Natural killer cell (primary cell): ENCODE data around the gene APLF. TPM values are rescaled to one million over a fixed set of nuclear protein-coding genes. Genes with fewer than 3 reads are reported as not detected.

Experiments
- ATAC-seq, 3 donors: fragments of 150-1000 bp in 2 of 3; fragments of 200-7000 bp in 1 of 3; cut with Tn5 transposase; 1 replicate in 1 of 3; 2 replicates in 2 of 3; pipeline ENCODE4 v1.10.0; 2021; ENCODE audit warnings: mild to moderate bottlenecking in 2 of 3, moderate library complexity in 2 of 3
- DNase-seq, 2 donors: peaks; one replicate each; pipeline versions ENCODE4 v3.0.0 to v3.0.0-alpha.2; 2013 to 2021; ENCODE audit warnings: mixed read lengths in 1 of 2
- H3K27ac ChIP-seq: one replicate; pipeline ENCODE4 v1.5.1; 2013; ENCODE audit warnings: mild to moderate bottlenecking, low read length
- H3K27me3 ChIP-seq: one replicate; pipeline ENCODE4 v1.6.1; 2013; ENCODE audit warnings: low read length; ENCODE audit not compliant: control insufficient read depth, insufficient read depth
- H3K36me3 ChIP-seq: one replicate; pipeline ENCODE4 v1.6.1; 2013; ENCODE audit warnings: low read length; ENCODE audit not compliant: control insufficient read depth, insufficient read depth
- H3K4me1 ChIP-seq: one replicate; pipeline ENCODE4 v1.6.1; 2013; ENCODE audit warnings: low read length; ENCODE audit not compliant: control insufficient read depth, insufficient read depth
- H3K4me3 ChIP-seq: one replicate; pipeline ENCODE4 v1.5.1; 2013; ENCODE audit warnings: low read length
- H3K9me3 ChIP-seq: one replicate; pipeline ENCODE4 v1.6.1; 2013; ENCODE audit warnings: low read length; ENCODE audit not compliant: control insufficient read depth, insufficient read depth
- H3K27ac Mint-ChIP-seq, 2 donors: one replicate each; pipeline ENCODE4 v1.8.0; 2022; ENCODE audit warnings: mild to moderate bottlenecking in 2 of 2, mixed read lengths in 2 of 2, moderate library complexity in 1 of 2
- H3K27me3 Mint-ChIP-seq, 2 donors: one replicate each; pipeline ENCODE4 v1.8.0; 2022; ENCODE audit warnings: low read depth in 2 of 2, mixed read lengths in 2 of 2
- H3K36me3 Mint-ChIP-seq: one replicate; pipeline ENCODE4 v1.8.0; 2022; ENCODE audit warnings: mixed read lengths
- H3K4me1 Mint-ChIP-seq, 2 donors: one replicate each; pipeline ENCODE4 v1.8.0; 2022; ENCODE audit warnings: mixed read lengths in 2 of 2
- H3K4me3 Mint-ChIP-seq: one replicate; pipeline ENCODE4 v1.8.0; 2022; ENCODE audit warnings: mild to moderate bottlenecking, moderate library complexity, mixed read lengths
- H3K9me3 Mint-ChIP-seq, 2 donors: one replicate each; pipeline ENCODE4 v1.8.0; 2022; ENCODE audit warnings: mixed read lengths in 2 of 2
- WGBS: methylation state at CpG from one replicate; pipeline ENCODE4 v1.1.7; 2013; ENCODE audit warnings: missing lambda C conversion rate; ENCODE audit not compliant: insufficient coverage; 5-methylcytosine and 5-hydroxymethylcytosine counted together
- intact Hi-C: fragments of 100-400 bp; cut with micrococcal nuclease; formaldehyde crosslinking; loops from one replicate; pipeline ENCODE4 v1.14.2; 2022
- total RNA-seq, 4 donors: library from RNA; stranded (reverse); fragments of 120-200 nt in 1 of 4; gene quantifications; one replicate each; pipeline versions ENCODE4 v1.2.3 to v1.2.4, GENCODE V29; 2013 to 2022
- TF ChIP-seq, protein P1 (sequence below): fragments of 200-600 bp; IDR thresholded peaks from one replicate; pipeline ENCODE4 v1.8.0; 2022; ENCODE audit warnings: antibody characterized with exemption

The APLF gene
- total RNA-seq, 3 donors from 2014 or later (not counting 1 experiment from before 2014, with no cell fraction given), result 2.2 to 4.3 (median 3.8) TPM

DNA sequence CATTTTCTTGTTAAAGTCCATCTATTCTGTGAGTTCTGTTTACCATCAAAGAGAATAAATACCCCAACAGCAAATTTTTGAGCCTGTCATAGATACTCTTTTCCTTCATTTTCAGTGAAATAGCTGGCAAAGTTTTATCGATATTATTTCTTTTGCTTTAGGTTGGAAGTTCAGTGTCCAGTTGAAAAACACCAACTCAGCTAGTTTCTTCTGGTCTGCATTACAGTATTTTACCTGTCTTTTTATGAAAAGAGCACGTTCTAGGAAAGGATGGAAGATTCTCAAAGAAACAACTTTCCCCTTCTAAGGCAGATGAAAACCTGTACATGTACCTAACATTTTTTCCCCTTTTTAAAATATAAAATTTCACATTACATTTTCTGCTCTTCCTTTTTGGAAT is 95.5 kb downstream of the APLF start:
- intact Hi-C loops, result no loop called here
- no peak overlapping the region for H3K4me3 Mint-ChIP-seq
- no peaks in the 10 kb centered on the region for H3K4me1 Mint-ChIP-seq
- Histone ChIP-seq H3K4me3 (no peak overlapping the region), H3K9me3 (no peaks in the 10 kb centered on the region), H3K27ac (no peak overlapping the region), H3K27me3 (no peaks in the 10 kb centered on the region), H3K36me3 (no peaks in the 10 kb centered on the region), H3K4me1 (no peaks in the 10 kb centered on the region)
- DNase-seq (no peak), ATAC-seq (no peak)
- H3K27me3 Mint-ChIP-seq, result peaks cover 4 to 13% of the 10 kb centered on the region in 2 donors
- H3K9me3 Mint-ChIP-seq, result no peaks in the 10 kb centered on the region
- TF ChIP-seq, protein P1, sequence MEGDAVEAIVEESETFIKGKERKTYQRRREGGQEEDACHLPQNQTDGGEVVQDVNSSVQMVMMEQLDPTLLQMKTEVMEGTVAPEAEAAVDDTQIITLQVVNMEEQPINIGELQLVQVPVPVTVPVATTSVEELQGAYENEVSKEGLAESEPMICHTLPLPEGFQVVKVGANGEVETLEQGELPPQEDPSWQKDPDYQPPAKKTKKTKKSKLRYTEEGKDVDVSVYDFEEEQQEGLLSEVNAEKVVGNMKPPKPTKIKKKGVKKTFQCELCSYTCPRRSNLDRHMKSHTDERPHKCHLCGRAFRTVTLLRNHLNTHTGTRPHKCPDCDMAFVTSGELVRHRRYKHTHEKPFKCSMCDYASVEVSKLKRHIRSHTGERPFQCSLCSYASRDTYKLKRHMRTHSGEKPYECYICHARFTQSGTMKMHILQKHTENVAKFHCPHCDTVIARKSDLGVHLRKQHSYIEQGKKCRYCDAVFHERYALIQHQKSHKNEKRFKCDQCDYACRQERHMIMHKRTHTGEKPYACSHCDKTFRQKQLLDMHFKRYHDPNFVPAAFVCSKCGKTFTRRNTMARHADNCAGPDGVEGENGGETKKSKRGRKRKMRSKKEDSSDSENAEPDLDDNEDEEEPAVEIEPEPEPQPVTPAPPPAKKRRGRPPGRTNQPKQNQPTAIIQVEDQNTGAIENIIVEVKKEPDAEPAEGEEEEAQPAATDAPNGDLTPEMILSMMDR, result no peak
- no peak overlapping the region for H3K27ac Mint-ChIP-seq
- 100% methylated on average over 1 of the region's 2 CpGs for WGBS
- H3K36me3 Mint-ChIP-seq, result no peaks in the 10 kb centered on the region

DNA sequence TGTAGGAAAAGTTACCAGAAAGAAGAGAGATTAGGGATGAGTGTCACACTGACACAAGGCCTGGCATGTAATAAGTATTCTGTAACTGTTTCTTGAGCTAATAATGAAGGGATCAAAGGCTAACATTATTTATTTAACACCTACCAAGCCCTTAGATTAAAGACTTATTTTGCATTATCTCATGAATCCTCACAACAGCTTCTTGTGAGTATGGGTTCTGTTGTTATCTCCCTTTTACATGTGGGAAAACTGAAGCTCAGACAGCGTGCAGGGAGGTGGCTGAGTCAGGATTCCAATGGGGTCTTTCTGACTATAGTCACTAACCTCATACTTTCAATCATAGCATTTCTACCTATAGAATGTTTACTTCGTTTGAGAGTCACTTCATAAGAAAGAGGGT is 97.0 kb downstream of the APLF start:
- peaks cover 2% of the 10 kb centered on the region in 2 donors for H3K27me3 Mint-ChIP-seq
- no peak overlapping the region for H3K4me3 Mint-ChIP-seq
- ATAC-seq (no peak), DNase-seq (no peak)
- H3K27ac Mint-ChIP-seq, result no peak overlapping the region
- no peaks in the 10 kb centered on the region for H3K9me3 Mint-ChIP-seq
- Histone ChIP-seq H3K4me1 (no peaks in the 10 kb centered on the region), H3K36me3 (no peaks in the 10 kb centered on the region), H3K27me3 (no peaks in the 10 kb centered on the region), H3K9me3 (no peaks in the 10 kb centered on the region), H3K27ac (no peak overlapping the region), H3K4me3 (no peak overlapping the region)
- no peaks in the 10 kb centered on the region for H3K4me1 Mint-ChIP-seq
- TF ChIP-seq, protein P1, result no peak
- intact Hi-C loops, result no loop called here
- WGBS, result 92% methylated on average over 2 of the region's 2 CpGs
- no peaks in the 10 kb centered on the region for H3K36me3 Mint-ChIP-seq

DNA sequence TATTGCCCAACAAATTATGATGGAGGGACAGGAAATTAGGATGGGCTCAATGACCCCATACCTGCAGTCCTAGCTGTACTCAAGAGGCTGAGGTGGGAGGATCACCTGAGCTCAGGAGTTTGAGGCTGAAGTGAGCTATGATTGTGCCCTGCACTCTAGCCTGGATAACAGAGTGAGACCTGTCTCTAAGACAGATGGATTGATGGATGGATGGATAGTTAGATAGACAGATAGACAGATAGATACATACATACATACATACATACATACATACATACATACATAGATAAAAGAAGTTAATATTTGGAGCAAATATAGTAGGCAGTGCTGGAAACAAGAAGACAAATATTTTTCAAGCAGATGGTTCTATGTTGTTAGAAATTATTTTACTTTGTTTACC is 97.9 kb downstream of the APLF start:
- intact Hi-C loops, result no loop called here
- H3K36me3 Mint-ChIP-seq, result no peaks in the 10 kb centered on the region
- H3K27me3 Mint-ChIP-seq, result no peaks in the 10 kb centered on the region

DNA sequence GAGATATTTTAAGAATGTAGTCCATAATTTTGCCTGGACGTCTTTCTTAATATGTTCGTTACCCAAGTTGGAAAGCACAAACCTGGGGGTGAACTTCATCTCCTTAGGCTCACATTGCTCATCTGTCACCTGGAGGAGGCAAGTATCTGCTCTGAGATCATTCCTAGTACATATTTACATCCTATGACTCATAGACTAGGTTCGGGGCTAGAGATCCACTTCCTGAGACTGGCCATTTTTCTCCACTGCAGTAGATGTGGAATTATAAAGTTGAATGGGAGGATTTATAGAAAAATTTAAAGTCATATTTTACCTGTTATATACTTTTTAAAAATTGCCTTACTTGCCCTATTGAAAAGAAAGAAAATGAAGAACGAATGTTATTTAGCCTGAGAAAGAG is 98.5 kb downstream of the APLF start:
- H3K4me1 Mint-ChIP-seq, result no peaks in the 10 kb centered on the region
- 100% methylated on average over 2 of the region's 4 CpGs for WGBS
- H3K9me3 Mint-ChIP-seq, result no peaks in the 10 kb centered on the region
- TF ChIP-seq, protein P1, result no peak
- Histone ChIP-seq H3K4me3 (no peak overlapping the region), H3K36me3 (no peaks in the 10 kb centered on the region), H3K27me3 (no peaks in the 10 kb centered on the region), H3K9me3 (no peaks in the 10 kb centered on the region), H3K27ac (no peak overlapping the region), H3K4me1 (no peaks in the 10 kb centered on the region)
- H3K27me3 Mint-ChIP-seq, result no peaks in the 10 kb centered on the region
- no peak overlapping the region for H3K4me3 Mint-ChIP-seq
- ATAC-seq, result no peak
- H3K27ac Mint-ChIP-seq, result no peak overlapping the region
- no peak for DNase-seq
- intact Hi-C loops, result no loop called here
- H3K36me3 Mint-ChIP-seq, result no peaks in the 10 kb centered on the region

More for the DNA sequence above, 97.9 kb downstream of the APLF start:
- Histone ChIP-seq H3K4me3 (no peak overlapping the region), H3K9me3 (no peaks in the 10 kb centered on the region), H3K27me3 (no peaks in the 10 kb centered on the region), H3K27ac (no peak overlapping the region), H3K36me3 (no peaks in the 10 kb centered on the region), H3K4me1 (no peaks in the 10 kb centered on the region)
- ATAC-seq, result no peak
- Mint-ChIP-seq H3K4me1 (no peaks in the 10 kb centered on the region), H3K9me3 (no peaks in the 10 kb centered on the region), H3K4me3 (no peak overlapping the region), H3K27ac (no peak overlapping the region)
- TF ChIP-seq, protein P1, result no peak
- no peak for DNase-seq
